ENCODE measurements around the gene MOGAT3.

- TF ChIP-seq, protein P1, sequence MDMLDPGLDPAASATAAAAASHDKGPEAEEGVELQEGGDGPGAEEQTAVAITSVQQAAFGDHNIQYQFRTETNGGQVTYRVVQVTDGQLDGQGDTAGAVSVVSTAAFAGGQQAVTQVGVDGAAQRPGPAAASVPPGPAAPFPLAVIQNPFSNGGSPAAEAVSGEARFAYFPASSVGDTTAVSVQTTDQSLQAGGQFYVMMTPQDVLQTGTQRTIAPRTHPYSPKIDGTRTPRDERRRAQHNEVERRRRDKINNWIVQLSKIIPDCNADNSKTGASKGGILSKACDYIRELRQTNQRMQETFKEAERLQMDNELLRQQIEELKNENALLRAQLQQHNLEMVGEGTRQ (CRISPR knock-in tag; IDR thresholded peaks at IDR 0.05), result no peak
- no peak for TF ChIP-seq ZNF121 (CRISPR knock-in tag; IDR thresholded peaks at IDR 0.05)
- TF ChIP-seq, protein P2, sequence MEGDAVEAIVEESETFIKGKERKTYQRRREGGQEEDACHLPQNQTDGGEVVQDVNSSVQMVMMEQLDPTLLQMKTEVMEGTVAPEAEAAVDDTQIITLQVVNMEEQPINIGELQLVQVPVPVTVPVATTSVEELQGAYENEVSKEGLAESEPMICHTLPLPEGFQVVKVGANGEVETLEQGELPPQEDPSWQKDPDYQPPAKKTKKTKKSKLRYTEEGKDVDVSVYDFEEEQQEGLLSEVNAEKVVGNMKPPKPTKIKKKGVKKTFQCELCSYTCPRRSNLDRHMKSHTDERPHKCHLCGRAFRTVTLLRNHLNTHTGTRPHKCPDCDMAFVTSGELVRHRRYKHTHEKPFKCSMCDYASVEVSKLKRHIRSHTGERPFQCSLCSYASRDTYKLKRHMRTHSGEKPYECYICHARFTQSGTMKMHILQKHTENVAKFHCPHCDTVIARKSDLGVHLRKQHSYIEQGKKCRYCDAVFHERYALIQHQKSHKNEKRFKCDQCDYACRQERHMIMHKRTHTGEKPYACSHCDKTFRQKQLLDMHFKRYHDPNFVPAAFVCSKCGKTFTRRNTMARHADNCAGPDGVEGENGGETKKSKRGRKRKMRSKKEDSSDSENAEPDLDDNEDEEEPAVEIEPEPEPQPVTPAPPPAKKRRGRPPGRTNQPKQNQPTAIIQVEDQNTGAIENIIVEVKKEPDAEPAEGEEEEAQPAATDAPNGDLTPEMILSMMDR (IDR thresholded peaks at IDR 0.05), result no peak
- TF ChIP-seq, protein P3, sequence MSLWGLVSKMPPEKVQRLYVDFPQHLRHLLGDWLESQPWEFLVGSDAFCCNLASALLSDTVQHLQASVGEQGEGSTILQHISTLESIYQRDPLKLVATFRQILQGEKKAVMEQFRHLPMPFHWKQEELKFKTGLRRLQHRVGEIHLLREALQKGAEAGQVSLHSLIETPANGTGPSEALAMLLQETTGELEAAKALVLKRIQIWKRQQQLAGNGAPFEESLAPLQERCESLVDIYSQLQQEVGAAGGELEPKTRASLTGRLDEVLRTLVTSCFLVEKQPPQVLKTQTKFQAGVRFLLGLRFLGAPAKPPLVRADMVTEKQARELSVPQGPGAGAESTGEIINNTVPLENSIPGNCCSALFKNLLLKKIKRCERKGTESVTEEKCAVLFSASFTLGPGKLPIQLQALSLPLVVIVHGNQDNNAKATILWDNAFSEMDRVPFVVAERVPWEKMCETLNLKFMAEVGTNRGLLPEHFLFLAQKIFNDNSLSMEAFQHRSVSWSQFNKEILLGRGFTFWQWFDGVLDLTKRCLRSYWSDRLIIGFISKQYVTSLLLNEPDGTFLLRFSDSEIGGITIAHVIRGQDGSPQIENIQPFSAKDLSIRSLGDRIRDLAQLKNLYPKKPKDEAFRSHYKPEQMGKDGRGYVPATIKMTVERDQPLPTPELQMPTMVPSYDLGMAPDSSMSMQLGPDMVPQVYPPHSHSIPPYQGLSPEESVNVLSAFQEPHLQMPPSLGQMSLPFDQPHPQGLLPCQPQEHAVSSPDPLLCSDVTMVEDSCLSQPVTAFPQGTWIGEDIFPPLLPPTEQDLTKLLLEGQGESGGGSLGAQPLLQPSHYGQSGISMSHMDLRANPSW (CRISPR knock-in tag; conservative IDR thresholded peaks at IDR 0.05; ENCODE audit: low read depth), result no peak
Measured at GRCh38 chr7:101235522-101235921, 34.7 kb upstream of the MOGAT3 start.
